HepG2 (cell line): Measurements from ENCODE around the gene TNFSF13.

Experiments used
- CTCF ChIP-seq: sonication (generic); formaldehyde crosslinking; IDR thresholded peaks from 2 replicates; pipeline ENCODE4 v1.5.0; 2020; ENCODE audit warnings: mild to moderate bottlenecking, missing genetic modification reagents, moderate library complexity
- HMGXB4 ChIP-seq, 2 experiments: sonication (generic) in 1 of 2; formaldehyde crosslinking in 1 of 2; IDR thresholded peaks; 2 replicates each; pipeline versions ENCODE4 v1.4.0 to v1.6.1; 2018 to 2020; ENCODE audit warnings: missing genetic modification reagents in 2 of 2, borderline replicate concordance in 1 of 2, low read depth in 1 of 2, mild to moderate bottlenecking in 1 of 2, missing biosample characterization in 1 of 2
- HNRNPK ChIP-seq: fragments of 200-400 bp; formaldehyde crosslinking; IDR thresholded peaks from 2 replicates; pipeline ENCODE4 v1.6.1; 2018; ENCODE audit warnings: low read length, low read depth, moderate library complexity, mild to moderate bottlenecking; ENCODE audit not compliant: poor library complexity, severe bottlenecking
- MAFK ChIP-seq, 2 experiments: IDR thresholded peaks in 1 of 2; conservative IDR thresholded peaks in 1 of 2; 2 replicates each; pipeline ENCODE4 v1.6.1; 2011; ENCODE audit warnings: improper control_type of control experiment in 2 of 2, low read length in 2 of 2
- MAX ChIP-seq: IDR thresholded peaks from 2 replicates; pipeline ENCODE4 v1.6.1; 2012; ENCODE audit warnings: inconsistent platforms
- NFE2L2 ChIP-seq: fragments of 150-350 bp; IDR thresholded peaks from 2 replicates; pipeline ENCODE4 v1.6.1; 2014; ENCODE audit warnings: low read length
- PRDM10 ChIP-seq: sonication (generic); formaldehyde crosslinking; IDR thresholded peaks from 2 replicates; pipeline ENCODE4 v1.4.0; 2020; ENCODE audit warnings: low read depth, missing genetic modification reagents
- RAD21 ChIP-seq: fragments of 450-650 bp; formaldehyde crosslinking; IDR thresholded peaks from 2 replicates; pipeline ENCODE4 v1.5.0; 2020; ENCODE audit warnings: mild to moderate bottlenecking
- YY1 ChIP-seq: IDR thresholded peaks from 2 replicates; pipeline ENCODE4 v1.6.1; 2011; ENCODE audit warnings: low read length, low read depth, moderate library complexity, mild to moderate bottlenecking; ENCODE audit not compliant: insufficient read depth, insufficient replicate concordance
- ZNF207 ChIP-seq: fragments of 450-650 bp; IDR thresholded peaks from 2 replicates; pipeline ENCODE4 v1.6.1; 2016; ENCODE audit warnings: antibody characterized with exemption, borderline replicate concordance
- ZNF629 ChIP-seq: sonication (generic); formaldehyde crosslinking; conservative IDR thresholded peaks from 2 replicates; pipeline ENCODE4 v1.5.0; 2020; ENCODE audit warnings: missing genetic modification reagents

GRCh38 chr17:7528842-7529241 lies 29.7 kb upstream of the TNFSF13 start:
- TF ChIP-seq CTCF (CRISPR knock-in tag): no peak
- no peak for TF ChIP-seq YY1
- TF ChIP-seq MAX: no peak
- no peak for TF ChIP-seq NFE2L2
- TF ChIP-seq HNRNPK: no peak
- no peak for TF ChIP-seq PRDM10 (CRISPR knock-in tag)
- no peak for TF ChIP-seq ZNF629 (CRISPR knock-in tag)
- TF ChIP-seq MAFK (conservative IDR thresholded peaks at IDR 0.05 in 1 of 2, IDR thresholded peaks at IDR 0.05 in 1 of 2; ENCODE audit: low read length in 2 of 2): no peak
- no peak for TF ChIP-seq ZNF207
- no peak for TF ChIP-seq HMGXB4 (CRISPR knock-in tag; IDR thresholded peaks at IDR 0.05; ENCODE audit: borderline replicate concordance in 1 of 2, low read depth in 1 of 2)
- TF ChIP-seq RAD21: no peak
